Lower lobe of right lung (tissue), 2 donors: ENCODE data around the gene TMEM53. TPM values are rescaled to one million over a fixed set of nuclear protein-coding genes. Genes with fewer than 3 reads are reported as not detected.
A peak's percentile ranks its signal among the peaks of the same experiment; 100 is the strongest.

Source experiments
- ATAC-seq, 2 donors: fragments of 200-7000 bp; cut with Tn5 transposase; one replicate each; pipeline ENCODE4 v1.9.1; 2020 to 2022; ENCODE audit warnings: mild to moderate bottlenecking in 2 of 2, moderate library complexity in 2 of 2
- DNase-seq: peaks from one replicate; pipeline ENCODE4 v3.0.0-alpha.2; 2020
- H3K27ac ChIP-seq: fragments of 200-600 bp; one replicate; pipeline ENCODE4 v1.8.0; 2022
- H3K27me3 ChIP-seq: fragments of 200-600 bp; one replicate; pipeline ENCODE4 v1.8.0; 2022; ENCODE audit warnings: low read depth
- H3K36me3 ChIP-seq: fragments of 200-600 bp; one replicate; pipeline ENCODE4 v1.8.0; 2022; ENCODE audit warnings: mild to moderate bottlenecking
- H3K4me1 ChIP-seq: fragments of 200-600 bp; one replicate; pipeline ENCODE4 v1.8.0; 2022
- H3K4me3 ChIP-seq: fragments of 200-600 bp; one replicate; pipeline ENCODE4 v1.8.0; 2022; ENCODE audit warnings: mild to moderate bottlenecking
- H3K9me3 ChIP-seq: fragments of 200-600 bp; one replicate; pipeline ENCODE4 v1.8.0; 2022
- CTCF ChIP-seq: fragments of 200-600 bp; IDR thresholded peaks from one replicate; pipeline ENCODE4 v1.8.0; 2022; ENCODE audit warnings: antibody characterized with exemption, mild to moderate bottlenecking
- intact Hi-C: fragments of 100-400 bp; cut with DNase I; formaldehyde crosslinking; loops from one replicate; pipeline ENCODE4 v1.11.0; 2022
- total RNA-seq: library from RNA; stranded (reverse); fragmentation: NEBNext Ultra II Directional; extraction: Animal tissue kit (Norgen Biotek cat#: 25700); gene quantifications from one replicate; pipeline ENCODE4 v1.2.1, GENCODE V29; 2021
- donor health status: DM: no; HTN: yes; CAD: no; lungs with severe emphysema.

Gene TMEM53
- total RNA-seq, 1 donor from 2014 or later: 22.6 TPM

GRCh38 chr1:44605914-44606615, 68.2 kb downstream of the TMEM53 start:
- H3K9me3 ChIP-seq: no peaks in the 10 kb centered on the region
- H3K36me3 ChIP-seq: no peaks in the 10 kb centered on the region
- ATAC-seq (no peak), DNase-seq (no peak)
- intact Hi-C loops: no loop called here
- no peak overlapping the region for H3K4me3 ChIP-seq
- H3K27ac ChIP-seq: no peak overlapping the region
- H3K27me3 ChIP-seq: peaks cover 9% of the 10 kb centered on the region
- no peak for TF ChIP-seq CTCF
- H3K4me1 ChIP-seq: no peaks in the 10 kb centered on the region

GRCh38 chr1:44604157-44604955, 69.9 kb downstream of the TMEM53 start:
- TF ChIP-seq CTCF: no peak

DNA sequence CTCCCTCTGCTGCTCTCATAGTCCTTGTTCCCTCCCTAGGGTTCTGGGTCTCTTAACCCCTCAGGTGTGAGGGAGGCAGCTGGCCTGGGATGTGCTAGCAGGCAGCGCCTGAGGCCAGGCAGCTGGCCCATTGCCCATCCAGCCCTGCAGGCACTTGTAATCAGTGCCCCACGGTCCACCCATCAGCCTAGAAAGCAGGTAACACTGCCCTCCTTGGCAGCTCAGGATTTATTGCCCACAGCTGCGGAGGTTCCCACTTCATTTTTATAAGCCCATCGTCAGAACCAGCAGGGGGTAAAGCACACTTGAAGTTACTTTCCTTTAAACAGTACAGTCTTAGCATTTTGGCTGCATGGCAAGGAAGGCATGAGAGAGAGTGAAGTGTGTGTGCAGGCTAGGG, 70.6 kb downstream of the TMEM53 start:
- H3K27me3 ChIP-seq: peaks cover 28% of the 10 kb centered on the region
- DNase-seq (no peak), ATAC-seq (peak in 1 of 2 donors; percentile 16)
- no peak overlapping the region for H3K27ac ChIP-seq
- no peaks in the 10 kb centered on the region for H3K36me3 ChIP-seq
- no peak for TF ChIP-seq CTCF
- no peak overlapping the region for H3K4me3 ChIP-seq
- no peaks in the 10 kb centered on the region for H3K4me1 ChIP-seq
- intact Hi-C loops: no loop called here
- no peaks in the 10 kb centered on the region for H3K9me3 ChIP-seq

More at GRCh38 chr1:44604157-44604955, 69.9 kb downstream of the TMEM53 start:
- intact Hi-C loops: no loop called here
- Histone ChIP-seq H3K9me3 (no peaks in the 10 kb centered on the region), H3K36me3 (no peaks in the 10 kb centered on the region), H3K27me3 (peaks cover 24% of the 10 kb centered on the region), H3K27ac (no peak overlapping the region), H3K4me3 (no peak overlapping the region), H3K4me1 (no peaks in the 10 kb centered on the region)
- DNase-seq (no peak), ATAC-seq (no peak)

Other genes with a start within 250 kb of the TMEM53 start
- 14.5 TPM for gene ARMH1, start 233 bp upstream of the TMEM53 start, total RNA-seq
- not detected for gene RNU5D-1, start 56.7 kb upstream of the TMEM53 start, total RNA-seq
- gene KIF2C, start 65.4 kb upstream of the TMEM53 start, total RNA-seq: 1.7 TPM
- 1,341 TPM for gene RPS8, start 101.1 kb upstream of the TMEM53 start, total RNA-seq
- 1.7 TPM for gene BEST4, start 113.7 kb upstream of the TMEM53 start, total RNA-seq
- 27.7 TPM for gene PLK3, start 125.9 kb upstream of the TMEM53 start, total RNA-seq
- 5.2 TPM for gene DYNLT4, start 132.9 kb upstream of the TMEM53 start, total RNA-seq
- gene BTBD19, start 134.0 kb upstream of the TMEM53 start, total RNA-seq: 8.7 TPM
- 1.0 TPM for gene PTCH2, start 168.8 kb upstream of the TMEM53 start, total RNA-seq